ENCODE data around the gene CD276. TPM values are rescaled to one million over a fixed set of nuclear protein-coding genes. Genes with fewer than 3 reads are reported as not detected.

CD276 gene
- total and polyA plus RNA-seq, 2 experiments from 2014 or later: 94.6 to 104 TPM

DNA sequence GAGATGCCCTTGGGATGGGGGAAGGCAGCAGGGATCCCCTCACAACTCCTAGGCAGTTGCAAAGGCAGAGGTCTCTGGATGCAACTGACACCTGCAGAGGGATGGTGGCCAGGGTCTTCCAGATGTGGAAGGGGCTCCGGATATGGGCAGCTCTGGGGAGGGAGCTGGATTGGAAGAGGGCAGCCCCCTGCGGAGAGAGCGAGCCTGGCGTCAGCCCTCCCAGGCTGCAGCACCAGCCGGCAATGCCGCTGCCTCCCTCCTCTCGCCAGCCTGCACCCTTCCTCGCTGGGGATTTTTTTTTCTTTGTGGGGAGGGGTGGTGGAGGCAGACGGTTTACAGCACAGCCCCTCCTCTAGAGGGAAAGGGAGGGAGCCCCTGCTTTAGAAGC lies 67.3 kb downstream of the CD276 start:
- no peaks in the 10 kb centered on the region for H3K4me1 ChIP-seq (ENCODE audit: insufficient read depth)
- H3K4me2 ChIP-seq (ENCODE audit: unreplicated experiment): no peak overlapping the region
- no peak overlapping the region for H3K27ac ChIP-seq
- no peaks in the 10 kb centered on the region for H3F3A ChIP-seq (ENCODE audit: insufficient read depth)
- no peak overlapping the region for H3K4me3 ChIP-seq
- H3K36me3 ChIP-seq (ENCODE audit: low read depth): no peaks in the 10 kb centered on the region
- no peaks in the 10 kb centered on the region for H3K9me3 ChIP-seq (ENCODE audit: low read depth)
- in situ Hi-C loops (cut with MboI): no loop called here
- no peak overlapping the region for H3K9ac ChIP-seq
- DNase-seq: no peak
- TF ChIP-seq EZH2 (IDR thresholded peaks at IDR 0.05; ENCODE audit: insufficient read depth, poor library complexity, severe bottlenecking) (no peak), EZH2phosphoT487 (IDR thresholded peaks at IDR 0.05; ENCODE audit: insufficient read depth, low read depth) (no peak)
- 6 to 13% methylated on average over 9 of the region's 9 CpGs for WGBS, 2 experiments (ENCODE audit: low coverage in 1 of 2, low lambda C conversion rate in 2 of 2, missing lambda C conversion rate in 2 of 2)
- no peaks in the 10 kb centered on the region for H3K79me2 ChIP-seq (ENCODE audit: insufficient read depth)
- H3K27me3 ChIP-seq (replicated peaks; ENCODE audit: insufficient read depth): peaks cover 6% of the 10 kb centered on the region; the same call in 1 of the 2 replicates
- no peak overlapping the region for H2AFZ ChIP-seq
- no peaks in the 10 kb centered on the region for H4K20me1 ChIP-seq (ENCODE audit: insufficient read depth)
- no peaks in the 10 kb centered on the region for H3K9me2 ChIP-seq (ENCODE audit: insufficient read depth)

DNA sequence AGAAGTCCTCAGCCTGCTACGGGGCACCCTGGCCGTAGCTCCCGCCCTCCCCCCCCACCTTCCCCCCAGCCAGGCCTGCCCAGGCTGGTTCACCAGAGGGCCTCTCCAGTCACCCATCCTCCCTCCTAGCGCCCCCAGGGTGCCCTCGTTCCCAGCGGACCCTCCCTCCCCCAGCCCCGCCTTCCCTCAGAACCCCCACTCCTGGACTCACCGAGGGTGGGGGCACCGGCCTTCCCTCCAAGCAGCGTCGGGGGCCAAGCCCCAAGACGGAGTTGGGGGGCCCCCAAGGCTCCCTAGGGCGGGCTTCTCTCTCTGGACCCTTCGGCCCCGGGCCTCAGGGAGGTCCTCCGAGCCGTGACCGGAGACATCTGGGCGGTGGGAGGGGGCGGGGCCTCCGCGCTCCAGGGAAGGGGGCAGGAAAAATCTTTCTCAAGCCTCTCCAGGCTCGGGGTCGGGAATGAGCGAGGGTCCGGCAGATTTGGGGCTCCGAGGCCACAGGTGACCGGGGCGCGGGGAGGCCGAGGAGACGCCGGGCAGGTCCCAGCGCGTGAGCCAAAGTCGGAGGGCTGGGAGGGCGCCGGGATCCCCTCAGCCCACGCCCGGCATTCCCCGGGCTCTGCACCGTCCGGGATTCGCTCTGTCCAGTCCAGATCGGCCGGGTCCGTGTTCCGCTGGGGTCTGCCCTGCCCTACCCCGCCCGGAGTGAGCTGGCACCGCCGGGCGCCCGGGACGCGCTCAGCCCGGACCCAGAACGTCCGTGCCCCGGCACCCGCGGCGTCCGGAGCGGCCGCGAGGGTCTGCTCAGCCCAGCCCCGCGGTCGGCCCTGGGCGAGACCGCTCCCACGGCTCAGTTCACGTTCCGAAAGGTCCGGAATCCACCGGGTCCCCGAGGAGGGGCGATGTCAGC lies 68.0 kb downstream of the CD276 start:
- H3K9me3 ChIP-seq (ENCODE audit: low read depth): no peaks in the 10 kb centered on the region
- no peaks in the 10 kb centered on the region for H3K36me3 ChIP-seq (ENCODE audit: low read depth)
- H3K79me2 ChIP-seq (ENCODE audit: insufficient read depth): no peaks in the 10 kb centered on the region
- H3K4me3 ChIP-seq: peak overlapping the region; percentile 73
- no peaks in the 10 kb centered on the region for H3K4me1 ChIP-seq (ENCODE audit: insufficient read depth)
- no peaks in the 10 kb centered on the region for H3K9me2 ChIP-seq (ENCODE audit: insufficient read depth)
- in situ Hi-C loops (cut with MboI): no loop called here
- peak; percentile 45 for DNase-seq
- TF ChIP-seq EZH2phosphoT487 (IDR thresholded peaks at IDR 0.05; ENCODE audit: insufficient read depth, low read depth): no peak
- peak; percentile 19 for TF ChIP-seq EZH2 (IDR thresholded peaks at IDR 0.05; ENCODE audit: insufficient read depth, poor library complexity, severe bottlenecking)
- H4K20me1 ChIP-seq (ENCODE audit: insufficient read depth): no peaks in the 10 kb centered on the region
- no peaks in the 10 kb centered on the region for H3F3A ChIP-seq (ENCODE audit: insufficient read depth)
- no peak overlapping the region for H3K27ac ChIP-seq
- peak overlapping the region; percentile 79 for H3K4me2 ChIP-seq (ENCODE audit: unreplicated experiment)
- WGBS, 2 experiments (ENCODE audit: low coverage in 1 of 2, low lambda C conversion rate in 2 of 2, missing lambda C conversion rate in 2 of 2): 1 to 2% methylated on average over 46 to 58 of the region's 79 CpGs
- H2AFZ ChIP-seq: peak overlapping the region; percentile 67
- peaks cover 10% of the 10 kb centered on the region; the same call in 1 of the 2 replicates for H3K27me3 ChIP-seq (replicated peaks; ENCODE audit: insufficient read depth)
- peak overlapping the region; percentile 67 for H3K9ac ChIP-seq

DNA sequence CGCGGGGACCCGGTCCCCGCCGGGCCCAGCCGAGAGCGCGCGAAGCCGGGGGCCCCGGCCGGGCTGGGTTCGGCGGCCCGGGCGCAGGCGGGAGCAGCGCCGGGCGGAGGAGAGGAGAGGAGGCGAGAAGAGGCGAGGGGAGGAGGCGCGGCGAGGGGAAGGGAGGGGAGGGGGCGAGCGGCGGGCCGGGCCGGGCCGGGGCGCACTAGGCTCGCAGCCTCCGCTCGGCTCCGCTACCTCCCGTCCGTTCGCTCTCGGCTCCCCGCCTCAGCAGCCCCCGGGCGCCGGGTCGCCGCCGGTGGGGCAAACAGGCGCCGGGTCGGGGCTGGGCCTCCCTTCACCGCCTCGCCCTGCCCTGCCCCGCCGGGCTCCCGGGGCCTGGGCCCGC lies 68.6 kb downstream of the CD276 start:
- TF ChIP-seq EZH2 (IDR thresholded peaks at IDR 0.05; ENCODE audit: insufficient read depth, poor library complexity, severe bottlenecking) (no peak), EZH2phosphoT487 (IDR thresholded peaks at IDR 0.05; ENCODE audit: insufficient read depth, low read depth) (no peak)

DNA sequence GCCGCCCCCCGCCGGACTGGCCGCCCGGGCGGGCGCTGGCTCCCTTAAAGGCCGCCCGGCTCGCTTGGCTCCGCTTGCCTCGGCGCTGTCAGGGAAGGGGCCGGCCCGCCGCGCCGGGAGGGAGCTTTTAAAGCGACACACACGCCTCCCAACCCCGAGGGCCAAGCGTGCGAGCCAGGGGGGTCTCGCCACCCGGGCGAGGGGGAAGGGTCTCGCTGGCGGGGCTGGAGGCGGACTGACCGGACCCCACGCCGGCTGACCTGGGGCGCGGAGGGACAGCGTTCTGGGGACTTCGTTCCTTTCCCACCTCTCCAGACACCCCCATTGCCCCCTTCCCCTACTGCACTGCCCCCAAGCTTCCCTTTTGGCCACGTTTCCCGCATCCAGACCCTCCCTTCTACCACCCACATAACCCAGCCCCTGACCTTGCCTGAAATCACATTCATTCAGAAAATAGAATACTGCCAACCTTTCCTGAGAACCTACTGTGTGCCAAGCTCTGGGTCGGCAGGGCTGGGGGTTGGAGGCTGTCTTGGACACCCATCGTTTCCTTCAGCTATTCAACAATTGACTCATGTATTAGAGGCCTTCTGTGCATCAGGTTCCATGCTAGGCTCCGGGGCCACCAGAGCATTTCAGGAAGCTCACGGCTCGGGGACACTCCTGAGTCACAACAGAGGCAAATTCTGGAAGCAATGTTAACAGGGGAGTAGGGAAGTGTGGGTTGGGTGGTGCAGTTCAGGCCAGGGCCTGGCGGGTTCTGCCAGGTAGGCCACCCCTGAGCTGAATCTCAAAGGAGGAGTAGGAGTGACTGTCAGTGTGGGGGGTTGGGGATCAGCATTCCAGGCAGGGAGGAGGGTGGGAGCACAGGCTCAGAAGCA lies 69.3 kb downstream of the CD276 start, which contains the start of gene INSYN1:
Gene INSYN1, minus strand, starts transcription at position 102 of the 881 bp plus-strand sequence. CDS start 2,221 bp downstream, outside the sequence.
- TF ChIP-seq EZH2phosphoT487 (IDR thresholded peaks at IDR 0.05; ENCODE audit: insufficient read depth, low read depth): no peak
- no peak for TF ChIP-seq EZH2 (IDR thresholded peaks at IDR 0.05; ENCODE audit: insufficient read depth, poor library complexity, severe bottlenecking)
- Histone ChIP-seq H3K79me2 (ENCODE audit: insufficient read depth) (no peaks in the 10 kb centered on the region), H3F3A (ENCODE audit: insufficient read depth) (no peaks in the 10 kb centered on the region), H3K27me3 (replicated peaks; ENCODE audit: insufficient read depth) (peaks cover 22% of the 10 kb centered on the region), H3K27ac (no peak within 1 kb of the TSS), H3K36me3 (ENCODE audit: low read depth) (no peaks in the 10 kb centered on the region), H3K9ac (peak within 1 kb of the TSS; percentile 67), H3K9me3 (ENCODE audit: low read depth) (no peaks in the 10 kb centered on the region), H4K20me1 (ENCODE audit: insufficient read depth) (no peaks in the 10 kb centered on the region), H3K9me2 (ENCODE audit: insufficient read depth) (no peaks in the 10 kb centered on the region), H2AFZ (peak within 1 kb of the TSS; percentile 67), H3K4me1 (ENCODE audit: insufficient read depth) (no peaks in the 10 kb centered on the region), H3K4me3 (peak within 1 kb of the TSS; percentile 73), H3K4me2 (ENCODE audit: unreplicated experiment) (peak within 1 kb of the TSS; percentile 79)
- in situ Hi-C loops (cut with MboI): no loop called here
- 12 to 20% methylated on average over 20 to 37 of the region's 44 CpGs for WGBS, 2 experiments (ENCODE audit: low coverage in 1 of 2, low lambda C conversion rate in 2 of 2, missing lambda C conversion rate in 2 of 2)
- DNase-seq: peak; percentile 82

More for the DNA sequence above, 68.6 kb downstream of the CD276 start:
- Histone ChIP-seq H3K4me1 (ENCODE audit: insufficient read depth) (no peaks in the 10 kb centered on the region), H4K20me1 (ENCODE audit: insufficient read depth) (no peaks in the 10 kb centered on the region), H3F3A (ENCODE audit: insufficient read depth) (no peaks in the 10 kb centered on the region), H2AFZ (peak overlapping the region; percentile 67), H3K27me3 (replicated peaks; ENCODE audit: insufficient read depth) (peaks cover 17% of the 10 kb centered on the region), H3K79me2 (ENCODE audit: insufficient read depth) (no peaks in the 10 kb centered on the region), H3K9ac (peak overlapping the region; percentile 67), H3K9me3 (ENCODE audit: low read depth) (no peaks in the 10 kb centered on the region), H3K4me2 (ENCODE audit: unreplicated experiment) (peak overlapping the region; percentile 79), H3K9me2 (ENCODE audit: insufficient read depth) (no peaks in the 10 kb centered on the region), H3K27ac (no peak overlapping the region), H3K36me3 (ENCODE audit: low read depth) (no peaks in the 10 kb centered on the region), H3K4me3 (peak overlapping the region; percentile 73)
- peak; percentile 61 for DNase-seq
- WGBS, 2 experiments (ENCODE audit: low coverage in 1 of 2, low lambda C conversion rate in 2 of 2, missing lambda C conversion rate in 2 of 2): 0 to 1% methylated on average over 6 to 24 of the region's 56 CpGs
- in situ Hi-C loops (cut with MboI): no loop called here
